Trophoblast cell (in vitro differentiated cells and primary cell): ENCODE results near the gene VPS13D.

Experiments
- DNase-seq, 2 donors: peaks; one replicate each; pipeline ENCODE4 v3.0.0-alpha.2; 2016
- H2AFZ ChIP-seq: 2 replicates; pipeline ENCODE4 v1.6.1; 2013; ENCODE audit warnings: low read length, moderate library complexity, mild to moderate bottlenecking; ENCODE audit not compliant: insufficient read depth, poor library complexity
- H2AK5ac ChIP-seq: 2 replicates; pipeline ENCODE4 v1.6.1; 2013; ENCODE audit warnings: mild to moderate bottlenecking, low read length
- H2BK120ac ChIP-seq: 2 replicates; pipeline ENCODE4 v1.6.1; 2013; ENCODE audit warnings: low read length, mild to moderate bottlenecking, moderate library complexity; ENCODE audit not compliant: insufficient read depth, poor library complexity
- H2BK12ac ChIP-seq: 2 replicates; pipeline ENCODE4 v1.6.1; 2013; ENCODE audit warnings: mild to moderate bottlenecking, low read length, moderate library complexity
- H2BK5ac ChIP-seq: 2 replicates; pipeline ENCODE4 v1.6.1; 2013; ENCODE audit warnings: low read length, low read depth, moderate library complexity, mild to moderate bottlenecking; ENCODE audit not compliant: poor library complexity
- H3K14ac ChIP-seq: 2 replicates; pipeline ENCODE4 v1.6.1; 2013; ENCODE audit warnings: mild to moderate bottlenecking, low read length
- H3K18ac ChIP-seq: 2 replicates; pipeline ENCODE4 v1.6.1; 2013; ENCODE audit warnings: mild to moderate bottlenecking, low read length
- H3K23ac ChIP-seq: 2 replicates; pipeline ENCODE4 v1.6.1; 2013; ENCODE audit warnings: low read length
- H3K27ac ChIP-seq: 2 replicates; pipeline ENCODE4 v1.5.1; 2013; ENCODE audit warnings: low read depth, mild to moderate bottlenecking, inconsistent platforms, low read length, moderate library complexity
- H3K27me3 ChIP-seq: 2 replicates; pipeline ENCODE4 v1.6.1; 2013; ENCODE audit warnings: inconsistent platforms, mild to moderate bottlenecking, low read length, moderate library complexity; ENCODE audit not compliant: insufficient read depth
- H3K36me3 ChIP-seq, 2 experiments: 1 replicate in 1 of 2; 2 replicates in 1 of 2; pipeline ENCODE4 v1.6.1; 2013; ENCODE audit warnings: low read length in 2 of 2, mild to moderate bottlenecking in 2 of 2, moderate library complexity in 1 of 2; ENCODE audit not compliant: insufficient read depth in 2 of 2, control insufficient read depth in 1 of 2
- H3K4ac ChIP-seq: 2 replicates; pipeline ENCODE4 v1.6.1; 2013; ENCODE audit warnings: low read depth, mild to moderate bottlenecking, low read length, moderate library complexity
- H3K4me1 ChIP-seq, 2 experiments: 1 replicate in 1 of 2; 2 replicates in 1 of 2; pipeline ENCODE4 v1.6.1; 2013; ENCODE audit warnings: low read length in 2 of 2, mild to moderate bottlenecking in 2 of 2, moderate library complexity in 1 of 2; ENCODE audit not compliant: insufficient read depth in 2 of 2, control insufficient read depth in 1 of 2
- H3K4me2 ChIP-seq: 2 replicates; pipeline ENCODE4 v1.6.1; 2013; ENCODE audit warnings: inconsistent platforms, mild to moderate bottlenecking, low read length, moderate library complexity
- H3K4me3 ChIP-seq: 2 replicates; pipeline ENCODE4 v1.5.1; 2013; ENCODE audit warnings: mild to moderate bottlenecking, low read depth, low read length, inconsistent platforms
- H3K79me1 ChIP-seq: one replicate; pipeline ENCODE4 v1.6.1; 2013; ENCODE audit warnings: low read length
- H3K79me2 ChIP-seq: 2 replicates; pipeline ENCODE4 v1.6.1; 2013; ENCODE audit warnings: low read length, mild to moderate bottlenecking; ENCODE audit not compliant: control insufficient read depth, insufficient read depth, poor library complexity
- H3K9ac ChIP-seq: 2 replicates; pipeline ENCODE4 v1.6.1; 2013; ENCODE audit warnings: mild to moderate bottlenecking, low read length
- H3K9me3 ChIP-seq: 2 replicates; pipeline ENCODE4 v1.6.1; 2013; ENCODE audit warnings: low read depth, mild to moderate bottlenecking, control low read depth, inconsistent platforms, low read length; ENCODE audit not compliant: insufficient read depth
- H4K12ac ChIP-seq: 2 replicates; pipeline ENCODE4 v1.6.1; 2013; ENCODE audit warnings: low read depth, mild to moderate bottlenecking, low read length, moderate library complexity
- H4K8ac ChIP-seq: 2 replicates; pipeline ENCODE4 v1.6.1; 2013; ENCODE audit warnings: low read depth, mild to moderate bottlenecking, low read length, moderate library complexity
- H4K91ac ChIP-seq: one replicate; pipeline ENCODE4 v1.6.1; 2013; ENCODE audit warnings: low read depth, mild to moderate bottlenecking, low read length, moderate library complexity
- WGBS: extraction: QIAGEN DNeasy Blood & Tissue Kit; methylation state at CpG from one replicate; pipeline ENCODE4 v1.1.7; 2013; ENCODE audit warnings: missing lambda C conversion rate; ENCODE audit not compliant: insufficient read length, insufficient coverage; ENCODE audit errors: extremely low coverage; 5-methylcytosine and 5-hydroxymethylcytosine counted together

VPS13D gene

GRCh38 chr1:12271033-12271432 is 41.2 kb downstream of the VPS13D start:
- H3K36me3 ChIP-seq = peaks cover 22 to 29% of the 10 kb centered on the region in 2 experiments
- H2AFZ ChIP-seq = no peak overlapping the region
- no peak overlapping the region for H4K8ac ChIP-seq
- no peak overlapping the region for H3K4me2 ChIP-seq
- H3K27me3 ChIP-seq = no peaks in the 10 kb centered on the region
- H2AK5ac ChIP-seq = no peak overlapping the region
- H2BK12ac ChIP-seq = no peak overlapping the region
- H4K91ac ChIP-seq = no peak overlapping the region
- no peak overlapping the region for H4K12ac ChIP-seq
- no peak overlapping the region for H3K4me3 ChIP-seq
- H3K23ac ChIP-seq = no peak overlapping the region
- H3K4ac ChIP-seq = no peak overlapping the region
- no peak for DNase-seq
- no peak overlapping the region for H3K18ac ChIP-seq
- no peak overlapping the region for H3K9ac ChIP-seq
- H3K14ac ChIP-seq = no peak overlapping the region
- WGBS = no CpG with 5 or more reads among the region's 4 CpGs
- H3K79me2 ChIP-seq = no peaks in the 10 kb centered on the region
- H3K79me1 ChIP-seq = no peaks in the 10 kb centered on the region
- H3K27ac ChIP-seq = no peak overlapping the region
- H2BK5ac ChIP-seq = no peak overlapping the region
- no peak overlapping the region for H2BK120ac ChIP-seq
- no peaks in the 10 kb centered on the region for H3K4me1 ChIP-seq
- no peaks in the 10 kb centered on the region for H3K9me3 ChIP-seq

- H3K4ac ChIP-seq = no peak overlapping the region
- H3K4me2 ChIP-seq = no peak overlapping the region
- H3K27me3 ChIP-seq = no peaks in the 10 kb centered on the region
- H2AK5ac ChIP-seq = no peak overlapping the region
- H3K4me1 ChIP-seq = no peaks in the 10 kb centered on the region
- DNase-seq = no peak
- H2AFZ ChIP-seq = no peak overlapping the region
- H4K12ac ChIP-seq = no peak overlapping the region
- no peak overlapping the region for H3K4me3 ChIP-seq
- no peak overlapping the region for H2BK5ac ChIP-seq
- no peak overlapping the region for H3K27ac ChIP-seq
- no peak overlapping the region for H2BK12ac ChIP-seq
- H3K9ac ChIP-seq = no peak overlapping the region
- no peaks in the 10 kb centered on the region for H3K79me2 ChIP-seq
- WGBS = no CpG with 5 or more reads among the region's 6 CpGs
- H3K36me3 ChIP-seq = peaks cover 27 to 42% of the 10 kb centered on the region in 2 experiments
- no peaks in the 10 kb centered on the region for H3K79me1 ChIP-seq
- H2BK120ac ChIP-seq = no peak overlapping the region
- H3K23ac ChIP-seq = no peak overlapping the region
- no peak overlapping the region for H3K18ac ChIP-seq
- H3K14ac ChIP-seq = no peak overlapping the region
- no peak overlapping the region for H4K8ac ChIP-seq
- H4K91ac ChIP-seq = no peak overlapping the region
- H3K9me3 ChIP-seq = no peaks in the 10 kb centered on the region
Observed at GRCh38 chr1:12272770-12273169, 42.9 kb downstream of the VPS13D start.

- H2BK12ac ChIP-seq = no peak overlapping the region
- no peak overlapping the region for H2BK5ac ChIP-seq
- H4K91ac ChIP-seq = no peak overlapping the region
- no peak overlapping the region for H3K9ac ChIP-seq
- no peaks in the 10 kb centered on the region for H3K9me3 ChIP-seq
- H2BK120ac ChIP-seq = no peak overlapping the region
- no peaks in the 10 kb centered on the region for H3K79me2 ChIP-seq
- H4K12ac ChIP-seq = no peak overlapping the region
- no peaks in the 10 kb centered on the region for H3K27me3 ChIP-seq
- H3K79me1 ChIP-seq = no peaks in the 10 kb centered on the region
- no CpG with 5 or more reads among the region's 4 CpGs for WGBS
- no peak overlapping the region for H3K4ac ChIP-seq
- no peak overlapping the region for H3K27ac ChIP-seq
- H2AFZ ChIP-seq = no peak overlapping the region
- H3K23ac ChIP-seq = no peak overlapping the region
- H3K4me1 ChIP-seq = no peaks in the 10 kb centered on the region
- H2AK5ac ChIP-seq = no peak overlapping the region
- H3K36me3 ChIP-seq = peaks cover 23 to 36% of the 10 kb centered on the region in 2 experiments
- peak in 1 of 2 donors; percentile 21 for DNase-seq
- H3K18ac ChIP-seq = no peak overlapping the region
- H3K4me3 ChIP-seq = no peak overlapping the region
- H4K8ac ChIP-seq = no peak overlapping the region
- no peak overlapping the region for H3K4me2 ChIP-seq
- H3K14ac ChIP-seq = no peak overlapping the region
Observed at GRCh38 chr1:12275370-12275769, 45.5 kb downstream of the VPS13D start.

GRCh38 chr1:12276225-12276624 is 46.4 kb downstream of the VPS13D start:
- H2AK5ac ChIP-seq = no peak overlapping the region
- H3K9me3 ChIP-seq = no peaks in the 10 kb centered on the region
- H3K4me3 ChIP-seq = no peak overlapping the region
- H2AFZ ChIP-seq = no peak overlapping the region
- H3K4ac ChIP-seq = no peak overlapping the region
- H3K36me3 ChIP-seq = peaks cover 18 to 30% of the 10 kb centered on the region in 2 experiments
- DNase-seq = peak; percentile 8 to 59
- H2BK5ac ChIP-seq = no peak overlapping the region
- H4K91ac ChIP-seq = no peak overlapping the region
- no peaks in the 10 kb centered on the region for H3K4me1 ChIP-seq
- H3K27me3 ChIP-seq = no peaks in the 10 kb centered on the region
- H3K9ac ChIP-seq = no peak overlapping the region
- no peak overlapping the region for H2BK12ac ChIP-seq
- WGBS = no CpG with 5 or more reads among the region's 7 CpGs
- H3K79me1 ChIP-seq = no peaks in the 10 kb centered on the region
- H4K12ac ChIP-seq = no peak overlapping the region
- no peak overlapping the region for H3K23ac ChIP-seq
- H4K8ac ChIP-seq = no peak overlapping the region
- no peak overlapping the region for H3K14ac ChIP-seq
- no peak overlapping the region for H2BK120ac ChIP-seq
- no peak overlapping the region for H3K27ac ChIP-seq
- H3K18ac ChIP-seq = no peak overlapping the region
- H3K4me2 ChIP-seq = no peak overlapping the region
- no peaks in the 10 kb centered on the region for H3K79me2 ChIP-seq
